Type B pancreatic cell (in vitro differentiated cells): ENCODE results near the gene MPG. TPM values are rescaled to one million over a fixed set of nuclear protein-coding genes. Genes with fewer than 3 reads are reported as not detected.

ENCODE experiments used
- DNase-seq: peaks from one replicate; pipeline ENCODE4 v3.0.0; 2021; ENCODE audit warnings: mixed read lengths; ENCODE audit not compliant: unreplicated experiment; ENCODE audit errors: extremely low spot score
- H3K27ac Mint-ChIP-seq: 2 replicates; pipeline ENCODE4 v1.8.0; 2021; ENCODE audit warnings: mild to moderate bottlenecking, mixed read lengths
- H3K27me3 Mint-ChIP-seq: 2 replicates; pipeline ENCODE4 v1.8.0; 2021; ENCODE audit warnings: mixed read lengths
- H3K36me3 Mint-ChIP-seq: 2 replicates; pipeline ENCODE4 v1.8.0; 2021; ENCODE audit warnings: mixed read lengths
- H3K4me1 Mint-ChIP-seq: one replicate; pipeline ENCODE4 v1.8.0; 2021; ENCODE audit warnings: mixed read lengths; ENCODE audit not compliant: unreplicated experiment
- H3K4me3 Mint-ChIP-seq: 2 replicates; pipeline ENCODE4 v1.8.0; 2021; ENCODE audit warnings: mild to moderate bottlenecking, mixed read lengths
- H3K9me3 Mint-ChIP-seq: 2 replicates; pipeline ENCODE4 v1.8.0; 2021; ENCODE audit warnings: mixed read lengths
- CTCF ChIP-seq: fragments of 200-600 bp; sonication (generic); conservative IDR thresholded peaks from 2 replicates; pipeline ENCODE4 v1.5.0; 2021; ENCODE audit warnings: antibody characterized with exemption, mild to moderate bottlenecking
- total RNA-seq: library from RNA; stranded (reverse); gene quantifications from 2 replicates; pipeline ENCODE4 v1.2.1, GENCODE V29; 2021; ENCODE audit warnings: low replicate concordance

The MPG gene
- total RNA-seq, 1 donor from 2014 or later: 38.0 TPM

GRCh38 chr16:91484-91883, 13.5 kb downstream of the MPG start:
- no peaks in the 10 kb centered on the region for H3K4me1 Mint-ChIP-seq
- TF ChIP-seq CTCF: no peak
- H3K27me3 Mint-ChIP-seq: no peaks in the 10 kb centered on the region
- H3K4me3 Mint-ChIP-seq: no peak overlapping the region
- no peaks in the 10 kb centered on the region for H3K9me3 Mint-ChIP-seq
- H3K27ac Mint-ChIP-seq: no peak overlapping the region
- DNase-seq: no peak
- no peaks in the 10 kb centered on the region for H3K36me3 Mint-ChIP-seq

- H3K9me3 Mint-ChIP-seq: no peaks in the 10 kb centered on the region
Measured at GRCh38 chr16:92431-93339, 14.7 kb downstream of the MPG start.

GRCh38 chr16:94918-95265, 16.9 kb downstream of the MPG start:
- Mint-ChIP-seq H3K4me3 (no peak overlapping the region), H3K9me3 (no peaks in the 10 kb centered on the region), H3K36me3 (no peaks in the 10 kb centered on the region), H3K4me1 (no peaks in the 10 kb centered on the region), H3K27ac (no peak overlapping the region), H3K27me3 (no peaks in the 10 kb centered on the region)
- DNase-seq: no peak
- TF ChIP-seq CTCF: no peak

More at GRCh38 chr16:92431-93339, 14.7 kb downstream of the MPG start:
- DNase-seq: no peak
- H3K27ac Mint-ChIP-seq: no peak overlapping the region
- H3K27me3 Mint-ChIP-seq: no peaks in the 10 kb centered on the region
- no peak for TF ChIP-seq CTCF
- H3K4me1 Mint-ChIP-seq: no peaks in the 10 kb centered on the region
- no peaks in the 10 kb centered on the region for H3K36me3 Mint-ChIP-seq
- H3K4me3 Mint-ChIP-seq: no peak overlapping the region

- H3K4me3 Mint-ChIP-seq: no peak overlapping the region
- H3K27me3 Mint-ChIP-seq: no peaks in the 10 kb centered on the region
- H3K9me3 Mint-ChIP-seq: no peaks in the 10 kb centered on the region
- peak; percentile 90 for DNase-seq
- no peak overlapping the region for H3K27ac Mint-ChIP-seq
- peak; percentile 98 for TF ChIP-seq CTCF
- no peaks in the 10 kb centered on the region for H3K4me1 Mint-ChIP-seq
- no peaks in the 10 kb centered on the region for H3K36me3 Mint-ChIP-seq
Measured at GRCh38 chr16:96935-97381, 18.9 kb downstream of the MPG start.

GRCh38 chr16:97822-98221, 19.8 kb downstream of the MPG start:
- Mint-ChIP-seq H3K27ac (no peak overlapping the region), H3K36me3 (no peaks in the 10 kb centered on the region), H3K9me3 (no peaks in the 10 kb centered on the region), H3K4me1 (no peaks in the 10 kb centered on the region), H3K4me3 (no peak overlapping the region), H3K27me3 (no peaks in the 10 kb centered on the region)
- TF ChIP-seq CTCF: no peak
- no peak for DNase-seq
